Upper lobe of right lung (tissue), 1 donor: ENCODE data around the gene SMAD9. TPM values are rescaled to one million over a fixed set of nuclear protein-coding genes. Genes with fewer than 3 reads are reported as not detected.
A peak's percentile ranks its signal among the peaks of the same experiment; 100 is the strongest.

Source experiments
- ATAC-seq: fragments of 200-7000 bp; cut with Tn5 transposase; one replicate; pipeline ENCODE4 v1.9.1; 2020; ENCODE audit warnings: mild to moderate bottlenecking, moderate library complexity
- DNase-seq: peaks from one replicate; pipeline ENCODE4 v3.0.0-alpha.2; 2020
- H3K27ac ChIP-seq: fragments of 200-600 bp; one replicate; pipeline ENCODE4 v1.8.0; 2022
- H3K27me3 ChIP-seq: fragments of 200-600 bp; one replicate; pipeline ENCODE4 v1.8.0; 2022; ENCODE audit warnings: mild to moderate bottlenecking
- H3K36me3 ChIP-seq: fragments of 200-600 bp; one replicate; pipeline ENCODE4 v1.8.0; 2022
- H3K4me1 ChIP-seq: fragments of 200-600 bp; one replicate; pipeline ENCODE4 v1.8.0; 2022
- H3K4me3 ChIP-seq: fragments of 200-600 bp; one replicate; pipeline ENCODE4 v1.8.0; 2022; ENCODE audit warnings: mild to moderate bottlenecking
- H3K9me3 ChIP-seq: fragments of 200-600 bp; one replicate; pipeline ENCODE4 v1.8.0; 2022
- CTCF ChIP-seq: fragments of 200-600 bp; IDR thresholded peaks from one replicate; pipeline ENCODE4 v1.8.0; 2022; ENCODE audit warnings: antibody characterized with exemption
- intact Hi-C: fragments of 100-400 bp; cut with DNase I; formaldehyde crosslinking; loops from one replicate; pipeline ENCODE4 v1.11.0; 2022
- total RNA-seq: library from RNA; stranded (reverse); fragmentation: NEBNext Ultra II Directional; extraction: Animal tissue kit (Norgen Biotek cat#: 25700); gene quantifications from one replicate; pipeline ENCODE4 v1.2.1, GENCODE V29; 2021
- donor health status: DM: no; HTN: yes; CAD: no; lungs with severe emphysema.

Gene SMAD9
- total RNA-seq, 1 donor from 2014 or later = 21.5 TPM

GRCh38 chr13:36848199-36848982, 71.6 kb downstream of the SMAD9 start:
- no peaks in the 10 kb centered on the region for H3K27me3 ChIP-seq
- H3K4me1 ChIP-seq = no peaks in the 10 kb centered on the region
- ATAC-seq (peak; percentile 46), DNase-seq (no peak)
- peak; percentile 17 for TF ChIP-seq CTCF
- H3K4me3 ChIP-seq = no peak overlapping the region
- H3K9me3 ChIP-seq = no peaks in the 10 kb centered on the region
- intact Hi-C loops = no loop called here
- no peaks in the 10 kb centered on the region for H3K36me3 ChIP-seq
- H3K27ac ChIP-seq = no peak overlapping the region

- Histone ChIP-seq H3K9me3 (no peaks in the 10 kb centered on the region), H3K4me3 (no peak overlapping the region), H3K36me3 (no peaks in the 10 kb centered on the region), H3K27ac (no peak overlapping the region), H3K4me1 (no peaks in the 10 kb centered on the region), H3K27me3 (no peaks in the 10 kb centered on the region)
- DNase-seq (no peak), ATAC-seq (no peak)
- intact Hi-C loops = no loop called here
- TF ChIP-seq CTCF = no peak
Observed at GRCh38 chr13:36847606-36848005, 72.4 kb downstream of the SMAD9 start.

GRCh38 chr13:36841391-36841790, 78.6 kb downstream of the SMAD9 start:
- intact Hi-C loops = no loop called here
- no peaks in the 10 kb centered on the region for H3K9me3 ChIP-seq
- H3K4me3 ChIP-seq = no peak overlapping the region
- H3K27ac ChIP-seq = no peak overlapping the region
- no peak for TF ChIP-seq CTCF
- H3K4me1 ChIP-seq = no peaks in the 10 kb centered on the region
- peak; percentile 49 for ATAC-seq
- no peaks in the 10 kb centered on the region for H3K36me3 ChIP-seq
- no peaks in the 10 kb centered on the region for H3K27me3 ChIP-seq
- no peak for DNase-seq

- DNase-seq (no peak), ATAC-seq (no peak)
- no peak overlapping the region for H3K4me3 ChIP-seq
- no peak overlapping the region for H3K27ac ChIP-seq
- no peaks in the 10 kb centered on the region for H3K36me3 ChIP-seq
- TF ChIP-seq CTCF = no peak
- H3K4me1 ChIP-seq = no peaks in the 10 kb centered on the region
- intact Hi-C loops = no loop called here
- H3K9me3 ChIP-seq = no peaks in the 10 kb centered on the region
- H3K27me3 ChIP-seq = no peaks in the 10 kb centered on the region
Observed at GRCh38 chr13:36840718-36841250, 79.3 kb downstream of the SMAD9 start.

GRCh38 chr13:36839981-36840380, 80.1 kb downstream of the SMAD9 start:
- ATAC-seq (no peak), DNase-seq (no peak)
- intact Hi-C loops = no loop called here

More at GRCh38 chr13:36839981-36840380, 80.1 kb downstream of the SMAD9 start:
- Histone ChIP-seq H3K9me3 (no peaks in the 10 kb centered on the region), H3K27ac (no peak overlapping the region), H3K4me3 (no peak overlapping the region), H3K27me3 (no peaks in the 10 kb centered on the region), H3K36me3 (no peaks in the 10 kb centered on the region), H3K4me1 (no peaks in the 10 kb centered on the region)
- TF ChIP-seq CTCF = no peak
